Prostate gland (tissue), 2 donors: ENCODE measurements around the gene RAB3IL1.

ENCODE experiments used
- CTCF ChIP-seq, 4 experiments: fragments of 200-600 bp in 2 of 4; fragments of 450-650 bp in 2 of 4; sonication (generic) in 2 of 4; IDR thresholded peaks; 1 replicate in 3 of 4; 2 replicates in 1 of 4; pipeline ENCODE4 v1.5.1; 2016 to 2019; ENCODE audit warnings: antibody characterized with exemption in 4 of 4, mild to moderate bottlenecking in 2 of 4, moderate library complexity in 2 of 4
- POLR2A ChIP-seq: fragments of 450-650 bp; IDR thresholded peaks from one replicate; pipeline ENCODE4 v1.6.1; 2016; ENCODE audit warnings: antibody characterized with exemption, mild to moderate bottlenecking
- POLR2AphosphoS5 ChIP-seq: sonication (generic); formaldehyde crosslinking; IDR thresholded peaks from one replicate; pipeline ENCODE4 v1.6.1; 2017; ENCODE audit warnings: antibody characterized with exemption

GRCh38 chr11:61962213-61963015 is 45.0 kb upstream of the RAB3IL1 start:
- TF ChIP-seq CTCF (IDR thresholded peaks at IDR 0.05) (no peak), POLR2AphosphoS5 (no peak), POLR2A (no peak)
